NCI-H2171 (cell line): ENCODE data around the gene DISC1.
A peak's percentile ranks its signal among the peaks of the same experiment; 100 is the strongest.
"Not testable (repeated sequence)": the region's sequence is repeated elsewhere in the genome, so short reads cannot be mapped to it uniquely, and the experiment has no call there.

ENCODE experiments used
- DNase-seq: peaks from one replicate; lab custom pipeline; 2025; lab: John Stamatoyannopoulos, UW

The DISC1 gene

DNA sequence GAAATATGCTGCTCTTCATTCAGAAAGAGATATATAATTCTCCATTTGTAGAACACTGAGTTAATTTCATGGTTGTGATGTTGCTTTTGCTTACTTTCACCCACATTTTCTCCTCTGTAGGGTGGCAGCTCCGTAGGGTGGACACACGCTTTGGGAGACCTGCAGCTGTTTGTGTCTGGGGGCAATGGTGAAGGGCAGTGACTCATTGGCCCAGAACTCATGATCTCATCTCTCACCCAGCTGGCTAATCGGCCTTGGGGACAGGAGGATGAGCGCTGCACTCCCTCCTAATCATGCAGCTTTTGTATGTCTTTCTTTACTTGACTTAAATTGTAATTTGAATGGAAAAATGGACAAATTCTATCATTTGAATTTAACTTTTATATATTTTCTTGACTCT is 9.6 kb downstream of the DISC1 start:
- no peak for DNase-seq

DNA sequence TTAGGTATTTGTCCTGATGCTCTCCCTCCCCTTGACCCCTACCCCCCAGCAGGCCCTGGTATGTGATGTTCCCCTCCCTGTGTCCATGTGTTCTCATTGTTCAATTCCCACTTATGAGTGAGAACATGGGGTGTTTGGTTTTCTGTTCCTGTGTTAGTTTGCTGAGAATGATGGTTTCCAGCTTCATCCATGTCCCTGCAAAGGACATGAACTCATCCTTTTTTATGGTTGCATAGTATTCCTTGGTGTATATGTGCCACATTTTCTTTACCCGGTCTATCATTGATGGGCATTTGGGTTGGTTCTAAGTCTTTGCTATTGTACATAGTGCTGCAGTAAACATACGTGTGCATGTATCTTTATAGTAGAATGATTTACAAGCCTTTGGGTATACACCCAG is 10.3 kb downstream of the DISC1 start:
- not testable (repeated sequence) for DNase-seq

DNA sequence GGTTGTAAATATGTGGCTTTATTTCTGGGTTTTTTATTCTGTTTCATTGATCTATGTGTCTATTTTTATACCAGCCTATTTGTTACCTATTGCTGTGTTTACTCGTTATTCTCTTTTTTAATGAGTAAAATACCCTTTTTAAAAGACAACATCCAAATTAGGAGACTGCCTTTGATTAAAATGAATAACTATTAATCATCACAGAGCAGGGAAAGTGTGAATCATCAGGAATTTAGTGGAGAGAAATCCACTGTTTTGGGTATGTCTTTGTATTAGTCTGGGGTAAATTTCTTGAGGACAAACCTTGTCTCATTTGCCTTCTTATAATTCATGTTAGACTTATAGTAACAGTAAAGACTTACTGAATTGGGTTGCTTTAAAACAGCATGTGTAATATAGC is 12.1 kb downstream of the DISC1 start:
- no peak for DNase-seq

DNA sequence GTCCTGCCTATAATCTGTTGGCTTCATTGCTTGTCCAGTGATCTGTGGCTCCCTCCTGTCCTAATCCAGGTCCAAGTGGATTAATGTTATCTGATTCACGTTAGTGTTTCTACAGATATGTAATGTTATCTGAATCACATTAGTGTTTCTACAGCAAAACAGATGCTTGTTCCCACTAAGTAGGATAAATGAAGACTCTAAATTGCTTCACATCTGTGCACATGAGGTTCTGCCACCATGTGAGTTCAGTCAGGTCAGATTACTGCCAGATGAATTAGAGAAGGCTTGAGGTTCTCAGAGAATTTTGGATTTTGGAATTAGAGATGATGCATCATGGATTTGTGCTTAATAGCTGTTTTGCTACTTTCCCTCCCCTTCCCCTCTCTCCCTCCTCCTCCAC is 13.2 kb downstream of the DISC1 start:
- DNase-seq, result peak; percentile 25

DNA sequence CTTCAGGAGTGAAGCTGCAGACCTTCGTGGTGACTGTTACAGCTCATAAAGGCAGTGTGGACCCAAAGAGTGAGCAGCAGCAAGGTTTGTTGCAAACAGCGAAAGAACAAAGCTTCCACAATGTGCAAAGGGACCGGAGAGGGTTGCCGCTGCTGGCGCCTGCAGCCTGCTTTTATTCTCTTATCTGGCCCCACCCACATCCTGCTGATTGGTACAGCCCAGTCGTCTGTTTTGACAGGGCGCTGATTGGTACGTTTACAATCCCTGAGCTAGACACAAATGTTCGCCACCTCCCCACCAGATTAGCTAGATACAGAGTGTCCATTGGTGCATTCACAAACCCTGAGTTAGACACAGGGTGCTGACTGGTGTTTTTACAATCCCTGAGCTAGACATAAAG is 14.9 kb downstream of the DISC1 start:
- DNase-seq, result not testable (repeated sequence)

DNA sequence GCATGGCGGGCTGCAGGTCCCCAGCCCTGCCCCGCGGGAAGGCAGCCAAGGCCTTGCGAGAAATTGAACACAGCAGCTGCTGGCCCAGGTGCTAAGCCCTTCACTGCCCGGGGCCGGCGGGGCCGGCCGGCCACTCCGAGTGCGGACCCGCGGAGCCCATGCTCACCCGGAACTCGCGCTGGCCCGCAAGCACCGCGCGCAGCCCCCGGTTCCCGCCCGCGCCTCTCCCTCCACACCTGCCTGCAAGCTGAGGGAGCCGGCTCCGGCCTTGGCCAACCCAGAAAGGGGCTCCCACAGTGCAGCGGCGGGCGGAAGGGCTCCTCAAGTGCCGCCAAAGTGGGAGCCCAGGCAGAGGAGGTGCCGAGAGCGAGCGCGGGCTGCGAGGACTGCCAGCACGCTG is 15.5 kb downstream of the DISC1 start:
- DNase-seq, result not testable (repeated sequence)

DNA sequence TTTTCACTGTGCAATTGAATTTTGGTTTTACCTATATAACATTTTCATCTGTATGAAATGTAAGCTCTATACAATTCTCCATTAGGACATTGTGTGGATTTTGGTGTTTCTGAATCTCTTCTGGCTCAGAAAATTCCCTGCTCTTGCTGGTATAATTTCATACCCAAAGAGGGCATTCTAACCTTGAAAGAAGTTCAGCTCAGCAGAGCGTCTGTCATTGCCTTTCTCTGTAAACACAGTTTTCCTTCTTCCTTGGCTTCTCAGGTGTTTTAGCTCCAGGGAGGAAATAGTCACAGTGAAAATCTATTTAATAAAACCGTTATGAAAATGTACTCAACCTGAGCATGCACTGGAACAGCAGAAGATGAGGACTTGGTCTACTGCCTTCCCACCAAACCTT is 16.0 kb downstream of the DISC1 start:
- no peak for DNase-seq

DNA sequence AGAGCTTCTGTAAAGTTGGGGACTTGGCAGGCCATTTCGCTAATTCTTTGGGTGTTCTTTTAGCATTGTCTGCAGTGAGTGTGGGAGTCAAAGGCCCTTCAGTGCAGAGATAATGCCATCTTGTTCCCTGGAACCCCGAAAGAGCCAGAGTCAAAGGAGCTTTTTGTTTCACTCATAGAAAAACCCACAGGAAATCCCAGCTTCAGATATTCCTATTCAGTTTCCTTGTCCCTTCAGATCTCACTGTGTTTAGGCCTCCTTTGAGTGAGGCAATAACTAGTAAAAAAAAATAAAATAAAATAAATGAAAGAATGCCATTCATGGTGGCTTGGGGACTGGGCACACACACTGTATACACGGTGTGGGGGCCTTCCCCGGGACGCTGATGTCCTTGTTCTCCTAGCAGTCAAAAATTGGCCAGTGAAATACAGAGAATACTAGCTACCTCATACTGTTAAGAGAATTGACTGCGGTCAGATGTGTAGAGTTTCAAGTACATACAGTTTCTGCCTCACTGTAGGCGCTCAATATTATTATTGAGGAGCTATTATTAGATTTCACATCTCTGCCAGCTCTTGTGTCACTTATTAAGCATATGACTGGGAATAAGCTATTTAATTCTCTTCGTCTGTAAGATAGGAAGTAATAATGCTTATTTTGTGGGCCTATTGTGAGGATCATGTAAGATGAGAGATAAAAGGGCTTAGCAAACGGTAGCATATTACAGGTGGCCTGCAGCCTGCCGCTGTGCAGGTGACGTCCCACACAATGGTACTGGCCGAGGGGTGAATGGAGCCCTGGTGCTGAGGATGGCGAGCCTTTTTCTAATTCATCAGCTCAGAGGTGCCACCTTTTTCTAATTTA is 16.7 kb downstream of the DISC1 start:
- no peak for DNase-seq

DNA sequence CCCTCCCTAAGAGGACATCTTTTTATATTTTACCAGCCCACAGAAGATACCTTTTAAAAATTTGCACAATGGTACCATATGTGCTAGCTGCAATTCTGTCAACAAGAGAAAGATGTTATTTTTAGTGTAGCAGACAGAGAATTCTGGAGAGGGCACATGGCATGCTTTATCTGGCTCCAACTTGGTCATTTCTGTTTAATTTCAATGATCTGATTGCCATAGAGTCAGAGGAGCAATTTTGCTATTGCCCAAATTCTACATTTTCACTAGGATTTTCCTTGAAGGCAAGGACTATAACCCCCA is 17.3 kb downstream of the DISC1 start:
- no peak for DNase-seq

DNA sequence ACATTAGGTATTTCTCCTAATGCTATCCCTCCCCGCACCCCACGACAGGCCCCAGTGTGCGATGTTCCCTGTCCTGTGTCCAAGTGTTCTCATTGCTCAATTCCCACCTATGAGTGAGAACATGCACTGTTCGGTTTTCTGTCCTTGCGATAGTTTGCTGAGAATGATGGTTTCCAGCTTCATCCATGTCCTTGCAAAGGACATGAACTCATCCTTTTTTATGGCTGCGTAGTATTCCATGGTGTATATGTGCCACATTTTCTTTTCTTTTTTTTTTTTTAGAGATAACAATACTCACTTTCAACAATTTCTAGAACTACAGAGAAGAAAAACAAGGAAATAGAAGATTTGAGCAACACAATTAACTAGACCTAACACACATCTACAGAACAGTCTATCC is 19.0 kb downstream of the DISC1 start:
- DNase-seq, result not testable (repeated sequence)

DNA sequence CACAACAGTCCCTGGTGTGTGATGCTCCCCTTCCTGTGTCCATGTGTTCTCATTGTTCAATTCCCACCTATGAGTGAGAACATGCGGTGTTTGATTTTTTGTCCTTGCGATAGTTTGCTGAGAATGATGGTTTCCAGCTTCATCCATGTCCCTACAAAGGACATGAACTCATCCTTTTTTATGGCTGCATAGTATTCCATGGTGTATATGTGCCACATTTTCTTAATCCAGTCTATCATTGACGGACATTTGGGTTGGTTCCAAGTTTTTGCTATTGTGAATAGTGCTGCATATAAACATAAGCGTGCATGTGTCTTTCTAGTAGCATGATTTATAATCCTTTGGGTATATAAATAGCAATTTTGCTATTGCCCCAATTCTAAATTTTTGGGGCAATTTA is 19.6 kb downstream of the DISC1 start:
- DNase-seq, result not testable (repeated sequence)

DNA sequence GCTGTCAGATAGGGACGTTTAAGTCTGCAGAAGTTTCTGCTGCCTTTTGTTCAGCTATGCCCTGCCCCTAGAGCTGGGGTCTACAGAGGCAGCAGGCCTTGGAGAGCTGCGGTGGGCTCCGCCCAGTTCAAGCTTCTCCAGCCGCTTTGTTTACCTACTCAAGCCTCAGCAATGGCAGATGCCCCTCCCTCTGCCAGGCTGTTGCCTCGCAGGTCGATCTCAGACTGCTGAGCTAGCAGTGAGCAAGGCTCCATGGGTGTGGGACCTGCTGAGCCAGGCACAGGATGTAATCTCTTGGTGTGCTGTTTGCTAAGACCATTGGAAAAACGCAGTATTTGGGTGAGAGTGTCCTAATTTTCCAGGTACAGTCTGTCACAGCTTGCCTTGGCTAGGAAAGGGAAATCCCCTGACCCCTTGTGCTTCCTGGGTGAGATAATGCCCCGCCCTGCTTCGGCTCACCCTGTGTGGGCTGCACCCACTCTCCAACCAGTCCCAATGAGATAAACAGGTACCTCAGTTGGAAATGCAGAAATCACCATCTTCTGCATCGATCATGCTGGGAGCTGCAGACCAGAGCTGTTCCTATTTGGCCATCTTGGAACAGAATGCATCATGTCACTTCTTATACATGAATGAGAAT is 25.2 kb downstream of the DISC1 start:
- DNase-seq, result not testable (repeated sequence)

DNA sequence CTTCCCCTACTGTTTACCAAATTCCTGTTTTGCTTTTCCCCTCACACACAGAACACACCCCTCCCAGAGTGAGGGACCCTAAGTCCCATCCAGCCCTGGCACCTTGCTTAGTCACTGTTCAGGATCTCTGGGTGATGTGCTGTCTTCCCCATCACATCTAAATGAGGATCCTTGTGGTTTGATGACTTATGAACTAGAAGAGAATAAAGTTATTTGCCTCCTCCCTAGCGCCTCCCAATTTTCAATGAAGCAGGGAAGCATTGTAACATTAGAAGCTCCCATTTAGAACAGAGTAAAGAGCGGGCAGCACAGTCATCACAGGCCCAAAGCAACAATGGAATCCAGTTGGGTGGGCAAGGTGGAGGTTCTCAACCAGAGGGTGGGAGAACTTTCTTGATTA is 27.0 kb downstream of the DISC1 start:
- no peak for DNase-seq

DNA sequence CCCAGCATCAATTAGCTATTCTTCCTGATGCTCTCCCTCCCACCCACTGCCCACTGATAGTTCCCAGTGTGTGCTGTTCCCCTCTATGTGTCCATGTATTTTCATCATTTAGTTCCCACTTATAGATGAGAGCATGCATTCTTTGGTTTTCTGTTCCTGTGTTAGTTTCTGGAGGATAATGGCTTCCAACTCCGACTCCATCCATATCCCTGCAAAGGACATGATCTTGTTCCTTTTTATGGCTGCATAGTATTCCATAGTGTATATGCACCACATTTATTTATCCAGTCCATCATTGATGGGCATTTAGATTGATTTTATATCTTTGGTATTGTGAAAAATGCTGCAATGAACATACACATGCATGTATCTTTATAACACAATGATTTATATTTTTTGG is 30.2 kb downstream of the DISC1 start:
- DNase-seq, result no peak

DNA sequence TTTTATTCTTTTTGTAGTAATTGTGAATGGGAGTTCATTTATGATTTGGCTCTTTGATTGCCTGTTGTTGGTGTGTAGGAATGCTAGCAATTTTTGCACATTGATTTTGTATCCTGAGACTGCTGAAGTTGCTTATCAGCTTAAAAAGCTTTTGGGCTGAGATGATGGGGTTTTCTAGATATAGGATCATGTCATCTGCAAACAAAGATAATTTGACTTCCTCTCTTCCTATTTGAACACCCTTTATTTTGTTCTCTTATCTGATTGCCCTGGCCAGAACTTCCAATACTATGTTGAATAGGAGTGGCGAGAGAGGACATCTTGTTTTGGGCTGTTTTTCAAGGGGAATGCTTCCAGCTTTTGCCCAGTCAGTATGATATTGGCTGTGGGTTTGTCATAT is 31.6 kb downstream of the DISC1 start:
- DNase-seq, result not testable (repeated sequence)

DNA sequence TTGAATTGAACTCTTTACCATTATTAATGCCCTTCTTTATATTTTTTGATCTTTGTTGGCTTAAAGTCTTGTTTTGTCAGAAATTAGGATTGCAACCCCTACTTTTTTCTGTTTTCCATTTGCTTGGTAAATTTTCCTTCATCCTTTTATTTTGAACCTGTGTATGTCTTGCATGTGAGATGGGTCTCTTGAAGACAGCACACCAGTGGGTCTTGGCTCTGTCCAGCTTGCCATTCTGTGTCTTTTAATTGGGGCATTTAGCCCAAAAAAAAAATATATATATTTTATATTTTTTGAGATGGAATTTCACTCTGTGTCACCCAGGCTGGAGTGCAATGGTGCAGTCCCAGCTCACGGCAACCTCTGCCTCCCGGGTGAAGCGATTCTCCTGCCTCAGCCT is 33.6 kb downstream of the DISC1 start:
- no peak for DNase-seq

DNA sequence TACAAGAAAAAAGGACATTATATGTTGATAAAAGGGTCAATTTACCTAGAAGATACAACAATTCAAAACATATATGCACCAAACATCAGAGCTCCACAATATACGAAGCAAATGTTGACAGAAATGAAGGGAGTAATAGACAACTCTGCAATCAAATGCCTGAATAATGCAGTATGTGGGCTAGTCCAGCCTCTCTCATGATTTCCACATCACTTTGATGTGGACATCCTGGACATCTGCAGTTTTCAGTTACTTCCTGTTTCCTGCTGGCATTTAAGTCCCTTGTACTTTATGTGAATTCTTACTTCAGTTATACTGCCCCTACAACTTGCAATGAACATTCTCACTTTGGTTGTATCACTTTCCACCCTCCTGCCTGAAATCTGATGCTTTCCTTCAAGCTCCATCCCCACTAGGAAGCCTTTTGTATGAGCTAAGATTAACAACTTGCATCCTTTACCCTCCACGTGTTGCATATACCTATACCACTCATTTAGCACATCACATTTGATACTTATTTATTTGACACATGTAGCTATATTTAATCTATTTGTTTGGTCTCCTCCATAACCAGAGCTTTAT is 36.7 kb downstream of the DISC1 start:
- no peak for DNase-seq

DNA sequence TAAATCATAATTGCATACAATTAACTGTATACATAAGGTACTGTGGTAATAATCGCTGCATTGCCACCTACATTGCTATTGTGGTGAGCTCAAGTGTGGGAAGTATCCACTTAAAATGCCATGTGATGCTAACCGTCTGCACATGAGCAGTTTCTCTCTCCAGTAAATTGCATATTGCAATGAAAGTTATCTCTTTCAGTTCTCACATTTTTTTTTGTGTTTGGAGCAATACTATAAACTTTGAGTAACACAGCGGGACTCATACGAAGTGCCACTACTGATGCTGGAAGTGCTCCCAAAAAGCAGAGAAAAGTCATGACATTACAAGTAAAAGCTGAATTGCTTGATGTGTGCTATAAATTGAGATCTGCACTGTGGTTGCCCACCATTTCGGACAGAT is 38.5 kb downstream of the DISC1 start:
- DNase-seq, result no peak

DNA sequence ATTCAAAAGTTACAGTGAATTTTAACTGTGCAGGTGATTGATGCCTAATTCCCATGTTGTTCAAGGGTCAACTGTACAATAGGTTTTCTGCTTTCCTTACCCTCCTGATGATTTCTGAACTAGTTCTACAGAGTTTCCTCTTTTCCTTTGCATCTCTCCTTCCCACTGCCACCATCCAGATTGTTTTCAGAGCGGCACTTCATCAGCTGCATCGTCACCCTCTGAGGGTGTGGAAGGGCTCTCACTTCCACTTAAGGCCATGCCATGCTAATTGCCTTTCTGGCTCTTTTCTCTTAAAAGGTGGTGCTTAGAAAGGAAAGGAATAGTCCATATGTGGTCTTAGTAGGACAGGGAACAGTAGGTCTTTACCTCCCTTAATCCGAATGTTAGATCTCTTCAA is 39.1 kb downstream of the DISC1 start:
- DNase-seq, result no peak

DNA sequence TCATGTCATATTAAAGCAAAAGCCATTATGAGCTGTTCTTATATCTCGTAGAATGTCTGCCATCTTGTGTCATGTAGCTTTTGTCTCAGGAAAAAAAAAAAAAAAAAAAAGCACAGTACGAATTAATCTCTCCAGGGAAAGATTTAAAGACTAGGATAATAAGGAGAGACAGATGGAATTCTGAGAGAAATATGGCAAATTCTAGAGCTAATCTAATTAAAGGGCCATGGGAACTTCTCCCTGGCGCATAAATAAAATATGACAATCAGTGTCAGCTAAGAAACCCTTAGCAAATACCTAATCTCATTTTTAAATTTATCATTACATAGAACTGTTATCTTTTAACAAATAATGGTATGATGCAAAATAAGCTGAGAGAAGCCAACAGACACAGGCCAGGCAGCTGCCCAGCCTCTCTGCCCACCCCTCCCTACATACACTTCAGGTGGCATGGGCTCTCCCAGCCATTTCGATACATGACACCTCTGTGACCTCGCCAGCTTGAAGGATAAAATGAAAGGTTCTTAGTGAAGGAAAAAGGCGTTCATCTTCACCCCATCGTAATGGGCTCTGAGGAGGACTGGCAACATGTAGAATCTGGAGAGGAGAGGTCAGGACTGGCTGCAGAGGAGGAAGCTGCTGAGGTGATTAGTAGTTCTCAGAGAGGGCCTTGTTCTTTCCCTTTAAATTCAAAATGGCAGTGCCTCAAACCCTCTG is 39.8 kb downstream of the DISC1 start:
- DNase-seq, result peak; percentile 12

DNA sequence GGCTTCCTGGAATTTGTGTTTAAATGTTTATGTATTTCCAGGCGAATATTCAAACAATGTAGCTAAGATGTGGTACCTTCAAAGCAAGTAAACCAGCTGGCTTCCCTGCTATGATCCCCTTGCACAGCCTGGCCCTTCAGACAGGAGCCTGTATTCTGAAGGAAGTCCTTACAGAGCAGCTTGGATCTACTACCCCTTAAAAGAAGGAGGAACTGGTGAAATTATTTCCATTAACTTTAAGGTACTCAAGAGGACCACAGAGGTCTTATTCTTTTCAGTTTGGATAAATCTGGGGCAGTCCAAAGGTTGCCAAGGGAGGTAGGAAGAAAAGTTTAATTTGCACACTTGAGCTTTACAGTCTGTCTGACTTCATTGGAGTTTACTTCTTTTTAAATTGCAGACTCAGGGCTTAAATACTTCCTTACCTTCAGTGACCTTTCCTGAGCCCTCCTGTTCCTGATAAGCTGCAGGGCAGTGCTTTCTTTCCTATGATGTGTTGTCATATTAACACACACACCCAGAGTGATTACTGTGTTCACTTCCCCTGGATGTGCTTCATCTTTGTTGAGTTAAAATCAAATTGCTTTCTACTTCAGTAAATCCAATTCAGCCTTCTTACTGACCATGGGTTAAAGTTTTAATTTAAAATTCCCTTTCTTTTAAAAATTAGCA is 40.5 kb downstream of the DISC1 start:
- no peak for DNase-seq

DNA sequence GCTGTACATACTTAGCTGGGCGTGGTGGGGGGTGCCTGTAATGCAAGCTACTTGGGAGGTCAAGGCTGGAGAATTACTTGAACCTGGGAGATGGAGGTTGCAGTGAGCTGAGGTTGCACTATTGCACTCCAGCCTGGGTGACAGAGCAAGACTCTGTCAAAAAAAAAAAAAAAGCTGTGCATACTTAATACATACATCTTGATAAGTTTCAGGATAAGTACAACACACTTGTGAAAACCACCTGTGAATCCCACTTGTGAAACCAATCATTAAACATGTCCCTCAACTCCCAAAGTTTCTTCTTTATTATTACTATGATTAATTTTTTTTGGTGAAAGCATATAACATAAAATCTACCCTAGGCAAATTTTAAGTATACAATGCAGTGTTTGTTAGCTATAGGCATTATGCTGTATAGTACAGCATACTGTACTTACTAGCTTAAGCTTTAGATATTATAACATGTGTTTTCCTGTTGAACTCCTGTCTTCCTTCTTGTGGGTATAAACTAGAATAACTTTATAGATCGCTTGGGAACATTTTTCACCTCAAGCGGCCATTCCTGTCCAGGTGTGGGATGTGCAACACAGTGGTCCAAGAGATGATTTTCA is 41.4 kb downstream of the DISC1 start:
- DNase-seq, result no peak
